GM21737 (cell line): ENCODE results near the gene PAQR8.

Experiments
- ATAC-seq: cut with Tn5 transposase; IDR thresholded peaks from one replicate; pipeline ENCODE4 v1.9.1; 2021; ENCODE audit warnings: mild to moderate bottlenecking, moderate library complexity; ENCODE audit not compliant: unreplicated experiment

The PAQR8 gene

DNA sequence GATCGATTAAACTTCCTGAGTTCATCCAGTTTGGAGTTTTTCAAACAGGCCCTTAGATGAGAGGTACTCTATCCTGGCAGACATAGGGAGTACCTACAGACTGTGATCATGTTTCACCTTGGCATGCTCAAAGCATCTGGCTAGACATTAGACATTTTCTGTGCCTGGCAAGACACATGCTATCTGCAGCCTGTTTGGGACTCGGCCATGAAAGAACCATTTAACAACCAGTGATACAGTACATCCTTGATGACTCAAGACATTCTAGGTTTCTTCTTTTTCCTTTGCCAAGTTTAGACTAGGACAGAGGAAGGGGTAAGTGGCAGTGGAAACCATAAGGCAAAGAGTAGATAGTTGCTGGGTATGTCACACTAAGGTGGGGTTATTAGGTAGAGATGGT is 15.4 kb upstream of the PAQR8 start:
- no peak for ATAC-seq

DNA sequence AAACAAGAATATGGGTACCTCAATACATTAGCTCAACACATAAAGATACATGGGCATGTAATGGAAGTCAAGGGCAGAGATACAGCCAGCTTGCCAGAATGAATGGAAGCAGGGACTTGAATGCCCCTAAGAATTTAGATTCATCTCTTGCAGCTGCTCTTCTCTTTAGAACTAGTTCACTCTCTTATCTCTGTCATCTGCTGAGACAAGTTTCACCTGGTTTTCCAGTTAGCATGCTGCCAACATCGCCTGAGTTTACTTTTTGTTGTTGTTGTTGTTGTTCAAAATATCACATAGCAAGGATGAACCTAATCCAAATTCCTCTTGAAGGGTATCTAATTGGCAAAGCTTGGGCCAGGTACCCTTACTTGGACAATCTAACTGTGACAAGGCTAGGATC is 14.1 kb upstream of the PAQR8 start:
- ATAC-seq, result no peak

DNA sequence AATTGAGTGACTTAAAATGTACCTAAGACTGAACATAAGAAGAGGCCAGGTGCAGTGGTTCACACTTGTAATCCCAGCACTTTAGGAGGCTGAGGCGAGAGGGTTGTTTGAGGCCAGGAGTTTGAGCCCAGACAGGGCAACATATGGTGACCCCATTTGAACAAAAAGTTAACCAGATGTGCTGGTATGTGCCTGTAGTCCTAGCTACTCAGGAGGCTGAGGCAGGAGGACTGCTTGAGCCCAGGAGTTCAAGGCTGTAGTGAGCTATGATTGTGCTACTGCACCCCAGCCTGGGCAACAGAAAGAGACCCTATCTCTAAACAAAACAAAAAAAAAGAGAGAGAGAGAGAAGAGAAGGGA is 10.1 kb upstream of the PAQR8 start:
- ATAC-seq, result no peak

DNA sequence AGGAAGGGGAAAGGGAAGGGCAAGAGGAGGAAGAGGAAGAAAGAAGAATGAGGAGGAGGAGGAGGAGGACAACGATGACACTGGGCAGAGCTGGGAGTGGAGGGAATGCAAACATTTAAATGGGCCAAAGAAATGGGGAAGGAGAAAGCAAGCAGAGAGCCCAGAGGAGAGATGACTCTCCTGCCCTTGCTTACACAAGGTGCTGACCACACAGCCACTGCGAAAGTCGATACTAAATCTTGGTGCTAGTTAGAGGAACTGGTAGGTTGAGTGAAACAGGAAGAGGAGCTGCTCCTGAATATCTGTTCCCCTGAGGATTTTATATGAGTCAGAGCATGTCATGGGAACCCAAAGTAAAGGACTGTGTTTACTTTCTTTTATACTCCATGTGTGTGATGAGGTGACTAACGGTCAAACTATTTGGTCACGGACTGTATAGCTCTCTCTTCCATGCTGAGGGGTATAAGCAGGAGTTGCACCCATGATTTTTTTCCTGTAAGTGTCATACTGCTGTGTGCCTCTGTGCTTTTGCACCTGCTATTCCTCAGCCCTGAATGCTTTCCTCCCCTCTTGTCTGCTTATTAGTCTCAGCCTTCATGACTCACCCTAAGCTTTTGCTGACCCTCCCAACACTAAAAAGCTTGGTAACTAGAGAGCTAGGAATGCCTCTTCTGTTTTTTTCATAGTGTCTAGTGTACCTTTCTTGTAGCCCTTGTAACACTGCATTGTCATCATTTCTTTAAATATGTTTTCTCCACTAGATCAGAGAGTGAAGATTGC is 9.5 kb upstream of the PAQR8 start:
- ATAC-seq, result peak; percentile 93

DNA sequence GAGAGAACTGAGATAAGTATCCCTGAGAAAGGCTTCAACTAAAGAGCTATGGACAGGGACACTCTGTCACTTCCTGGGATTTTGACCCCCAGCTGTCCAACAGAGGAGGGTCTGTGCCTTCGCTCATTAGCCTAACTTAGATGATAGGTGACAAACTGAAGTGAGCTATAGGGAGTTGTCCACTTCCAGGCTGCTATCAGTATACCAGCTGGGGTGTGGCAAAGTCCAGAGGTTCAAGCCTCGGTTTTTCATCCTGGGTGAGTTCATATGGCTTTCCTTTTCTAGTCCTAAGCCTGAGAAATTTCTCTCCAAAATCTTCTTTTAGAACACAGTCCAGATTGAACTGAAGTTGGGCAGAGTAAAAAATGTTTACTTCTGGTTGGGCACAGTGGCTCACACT is 5.9 kb upstream of the PAQR8 start:
- ATAC-seq, result no peak

DNA sequence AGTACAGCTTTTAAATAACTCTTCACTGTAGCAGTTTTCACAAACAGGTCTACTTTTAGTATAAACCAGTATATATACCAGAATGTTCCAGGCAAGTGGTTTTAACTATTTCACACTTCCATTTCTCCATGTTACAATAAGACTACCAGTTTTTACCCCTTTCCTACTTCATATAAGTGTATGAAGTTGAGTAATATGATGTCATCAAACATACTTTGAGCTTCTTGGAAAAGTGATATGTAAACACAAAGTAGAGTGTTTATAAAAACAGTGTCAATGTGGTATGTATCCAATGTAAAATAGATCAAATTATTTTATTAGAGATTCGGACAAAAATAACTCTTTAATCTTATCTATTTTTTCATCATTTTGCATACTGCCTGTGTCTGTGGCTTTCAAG is 2.5 kb upstream of the PAQR8 start:
- ATAC-seq, result no peak

DNA sequence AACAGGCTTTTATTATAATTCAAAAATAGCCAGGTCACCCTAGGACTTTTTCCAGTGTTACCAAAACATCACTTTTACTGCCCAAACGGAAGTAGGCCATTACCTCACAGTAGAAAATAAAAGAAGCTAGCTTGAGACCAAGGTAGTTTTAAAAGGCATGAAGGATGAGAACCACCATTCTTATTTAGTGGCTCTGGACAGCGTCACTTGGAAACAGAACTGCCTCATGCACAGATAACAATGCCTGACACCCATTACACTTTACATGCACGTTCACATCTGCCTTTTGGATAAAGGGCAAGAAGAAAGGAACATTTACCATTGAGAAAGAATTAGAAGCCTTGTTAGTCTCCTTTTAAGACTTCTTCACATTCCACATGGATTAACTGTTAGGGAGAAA is 1.9 kb upstream of the PAQR8 start:
- no peak for ATAC-seq

DNA sequence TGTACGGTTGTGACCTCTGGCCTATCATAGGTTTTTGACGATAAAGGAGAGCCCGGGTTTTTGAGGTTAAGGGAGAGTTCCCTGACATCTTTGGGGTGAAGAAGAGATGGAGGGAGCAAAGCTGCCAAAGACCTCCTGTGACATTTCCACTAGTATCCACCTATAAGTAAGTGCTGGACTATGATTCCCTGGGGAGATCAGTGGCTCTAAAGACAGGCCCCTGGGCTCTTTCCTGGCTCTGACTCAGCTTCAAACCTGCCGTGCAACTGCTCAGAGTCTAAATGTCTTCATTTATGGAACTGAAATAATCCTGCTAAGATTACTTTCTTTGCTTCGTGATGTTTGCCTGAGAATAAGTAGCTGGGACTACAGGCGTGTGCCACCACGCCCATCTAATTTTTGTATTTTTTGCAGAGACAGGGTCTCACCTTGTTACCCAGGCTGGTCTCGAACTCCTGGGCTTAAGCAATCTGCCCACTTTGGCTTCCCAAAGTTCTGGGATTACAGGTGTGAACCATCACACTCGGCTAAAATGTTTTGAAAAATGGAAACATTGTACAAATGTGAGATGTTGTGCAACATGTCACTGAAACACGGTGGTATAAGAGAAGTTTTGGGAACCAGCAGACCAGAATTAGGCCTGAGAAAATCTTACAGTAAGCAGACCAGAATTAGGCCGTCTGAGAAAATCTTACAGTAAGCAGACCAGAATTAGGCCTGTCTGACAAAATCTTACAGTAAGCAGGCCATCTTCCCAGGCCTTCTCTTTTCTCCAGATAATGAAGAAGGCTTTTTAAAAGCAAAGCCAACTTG is 1.1 kb upstream of the PAQR8 start:
- ATAC-seq, result no peak

DNA sequence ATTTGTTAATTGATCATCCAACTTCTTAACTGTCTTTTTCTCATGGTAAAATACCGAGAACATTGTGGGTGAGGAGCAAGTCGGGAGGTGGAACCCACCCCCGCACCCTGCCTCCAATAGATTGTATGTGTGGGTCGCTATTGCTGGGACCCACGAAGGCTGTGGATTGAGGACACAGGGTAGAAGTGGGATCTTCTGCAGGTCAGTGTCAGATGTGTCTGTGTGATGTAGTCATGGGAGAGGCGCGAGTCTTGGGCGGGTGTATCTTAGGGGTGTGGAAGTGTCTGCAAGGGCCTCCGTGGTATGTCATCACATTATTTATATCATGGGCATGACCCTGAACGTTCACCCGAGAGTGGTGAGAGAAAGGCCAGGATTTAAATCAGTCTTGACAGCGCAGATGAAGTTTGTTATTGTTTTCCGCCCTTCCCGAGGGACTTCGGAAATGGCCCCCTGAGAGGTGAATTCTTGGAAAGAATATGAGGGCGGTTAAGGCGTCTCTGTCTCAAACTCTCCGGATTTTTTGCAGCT is 472 bp upstream of the PAQR8 start:
- no peak for ATAC-seq

DNA sequence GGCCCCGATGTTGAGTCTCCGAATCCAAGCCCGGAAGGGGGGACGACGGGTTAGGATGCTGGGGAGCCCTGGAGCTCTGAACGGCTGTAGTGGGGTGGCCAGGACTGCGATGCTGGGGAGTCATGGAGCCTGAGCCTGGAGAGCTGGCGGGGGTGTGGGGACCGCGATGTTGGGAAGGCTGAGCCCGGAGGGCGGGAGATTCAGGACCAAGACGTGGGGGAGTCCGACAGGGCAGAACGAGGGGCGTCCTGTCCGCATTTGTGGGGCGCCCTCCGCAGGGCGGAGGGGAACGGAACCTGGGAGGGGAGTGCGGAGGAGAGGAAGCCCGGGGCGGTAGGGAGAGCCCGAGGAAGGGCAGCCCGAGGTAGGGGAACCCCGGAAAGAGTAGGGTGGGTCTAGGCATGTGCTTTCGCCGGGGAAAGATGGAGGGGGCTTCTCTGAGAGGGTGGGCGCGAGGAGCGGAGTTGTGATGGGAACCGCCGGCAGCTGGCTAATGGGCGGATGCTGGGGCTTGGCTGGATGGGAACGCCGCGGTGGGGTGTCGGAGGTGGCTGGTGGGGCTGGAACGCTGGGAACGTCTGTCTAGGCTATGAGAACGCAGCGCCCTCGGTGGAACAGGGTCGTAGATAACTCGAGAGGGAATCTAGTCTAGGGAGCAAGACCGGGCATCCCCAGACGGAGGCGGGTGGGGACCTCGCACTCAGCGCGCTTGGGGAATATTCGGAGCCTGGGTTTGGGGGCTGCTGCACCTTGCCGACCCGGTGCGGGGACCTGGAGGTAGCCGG is 684 bp downstream of the PAQR8 start:
- peak; percentile 43 for ATAC-seq

DNA sequence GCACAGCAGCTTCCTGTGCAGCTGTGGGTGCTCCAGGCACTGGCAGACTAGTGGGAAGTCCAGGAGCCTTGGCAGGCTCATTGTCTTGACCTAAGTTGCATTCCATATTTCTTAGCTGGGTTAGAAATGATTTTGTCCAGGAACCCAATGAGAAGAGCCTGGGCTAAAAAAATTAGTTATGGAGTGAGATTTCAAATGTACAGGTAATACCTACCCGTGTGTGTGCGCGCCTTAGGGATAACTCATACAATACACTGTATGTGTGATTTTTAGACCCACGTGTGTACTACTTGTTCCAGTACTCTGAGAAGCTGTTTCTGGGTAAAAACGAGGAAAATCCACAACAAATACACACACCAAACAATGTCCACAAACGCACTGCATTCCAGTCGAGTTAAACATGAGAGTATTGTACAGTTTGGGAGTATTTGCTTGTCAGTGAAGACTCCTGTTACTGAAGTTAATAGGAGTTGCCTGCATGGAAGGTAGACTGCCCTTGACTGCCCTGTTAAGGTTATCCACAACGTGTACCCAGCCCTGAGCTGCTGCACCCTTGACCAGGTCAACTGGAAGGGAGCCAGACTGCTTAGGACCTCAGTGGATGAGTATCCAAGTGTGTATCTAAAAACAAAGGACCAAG is 1.4 kb downstream of the PAQR8 start:
- no peak for ATAC-seq

DNA sequence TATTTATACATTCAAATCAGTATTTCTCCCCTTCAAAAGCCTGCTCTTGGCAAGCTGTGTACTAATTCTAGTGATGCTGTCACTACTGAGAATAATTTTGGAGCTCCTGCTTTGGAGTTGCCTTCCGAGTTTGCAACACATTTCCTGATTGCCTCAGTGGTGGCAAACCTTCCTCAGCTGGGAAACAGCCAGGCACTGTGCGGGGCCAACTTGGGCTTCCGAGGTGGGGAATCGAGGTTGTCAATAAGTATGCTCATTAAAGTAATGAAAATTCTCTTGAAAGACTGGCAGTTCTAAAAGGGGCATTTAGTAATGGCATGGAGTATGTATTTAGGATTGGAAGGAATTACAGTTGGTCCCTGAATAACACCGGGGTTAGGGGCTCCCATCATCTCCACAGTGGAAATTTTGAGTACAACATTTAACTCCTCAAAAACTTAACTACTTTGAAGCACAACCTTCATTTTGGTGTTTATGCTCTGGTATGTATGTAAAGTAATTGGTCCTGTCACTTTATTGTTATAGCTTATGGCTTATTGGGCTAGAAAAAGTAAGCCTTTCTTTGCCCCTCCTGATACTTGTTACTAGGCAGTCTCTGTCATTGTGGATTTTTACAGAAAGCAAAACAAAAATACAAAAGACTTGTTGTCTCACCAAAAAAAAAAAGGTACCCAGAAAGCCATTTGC is 2.7 kb downstream of the PAQR8 start:
- ATAC-seq, result no peak

DNA sequence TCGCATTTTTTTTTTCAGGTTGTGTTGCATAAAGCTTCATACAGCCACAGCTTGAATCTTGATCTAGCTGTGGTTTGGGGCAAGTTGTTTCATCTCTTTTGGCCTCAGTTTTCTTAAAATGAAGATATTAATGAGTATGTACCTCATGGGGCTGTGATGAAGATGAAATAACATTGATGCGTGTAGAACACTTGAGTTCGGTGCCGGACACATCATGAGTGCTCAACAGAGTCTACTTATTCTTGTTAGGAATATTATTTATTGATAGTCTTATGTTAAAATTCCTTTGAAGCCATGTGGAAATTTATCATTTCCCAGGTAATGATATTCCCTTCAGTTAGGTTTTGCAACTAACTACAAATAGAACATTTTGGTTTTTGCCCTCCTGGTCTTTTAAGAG is 3.4 kb downstream of the PAQR8 start:
- ATAC-seq, result no peak

DNA sequence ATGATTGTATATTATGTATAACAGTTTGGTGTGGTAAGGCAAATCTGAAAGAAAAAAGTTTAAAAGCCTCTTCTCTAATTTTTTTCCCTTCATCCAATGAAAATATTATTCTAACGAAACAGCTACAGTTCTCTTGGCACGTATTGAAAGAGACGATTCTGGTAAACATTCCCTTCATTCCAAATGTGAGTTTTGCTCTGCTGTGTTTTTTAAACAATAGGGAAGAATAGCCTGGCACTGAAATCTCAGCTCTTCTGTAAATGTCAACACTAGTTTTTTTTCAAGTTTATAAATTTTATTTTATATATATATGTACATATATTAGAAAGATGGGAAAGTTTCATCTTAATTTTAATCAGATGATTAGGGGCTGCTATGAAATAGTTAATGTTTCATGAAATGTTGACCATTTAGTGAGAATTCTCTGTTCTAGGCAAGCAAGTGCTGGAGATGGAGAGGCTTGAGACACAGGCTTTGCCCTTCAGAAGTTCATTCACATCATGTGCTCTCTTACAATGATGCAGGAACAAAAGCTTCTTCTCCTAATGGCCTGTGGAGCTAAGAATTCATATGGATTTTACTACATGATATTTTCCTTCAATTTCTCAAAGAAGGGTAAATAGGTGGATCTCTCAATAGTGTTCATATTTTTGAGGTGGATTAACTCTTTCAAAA is 4.1 kb downstream of the PAQR8 start:
- ATAC-seq, result no peak

DNA sequence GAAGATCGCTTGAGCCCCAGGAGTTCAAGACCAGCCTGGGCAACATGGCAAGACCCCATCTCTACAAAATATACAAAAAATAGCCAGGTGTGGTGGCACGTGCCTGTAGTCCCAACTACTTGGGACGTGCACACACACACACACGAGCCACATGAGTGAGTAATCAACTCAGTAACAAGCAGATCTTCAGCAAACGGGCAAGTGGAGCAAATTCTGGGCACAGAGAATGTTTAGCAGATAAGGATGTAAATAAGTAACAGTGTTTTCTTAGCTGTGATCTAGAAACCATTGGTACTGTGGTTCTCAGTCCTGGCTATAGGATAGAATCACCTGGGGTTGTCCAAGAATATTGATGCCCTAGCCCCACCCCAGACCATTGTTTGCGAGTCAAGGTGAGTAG is 6.1 kb downstream of the PAQR8 start:
- ATAC-seq, result no peak

DNA sequence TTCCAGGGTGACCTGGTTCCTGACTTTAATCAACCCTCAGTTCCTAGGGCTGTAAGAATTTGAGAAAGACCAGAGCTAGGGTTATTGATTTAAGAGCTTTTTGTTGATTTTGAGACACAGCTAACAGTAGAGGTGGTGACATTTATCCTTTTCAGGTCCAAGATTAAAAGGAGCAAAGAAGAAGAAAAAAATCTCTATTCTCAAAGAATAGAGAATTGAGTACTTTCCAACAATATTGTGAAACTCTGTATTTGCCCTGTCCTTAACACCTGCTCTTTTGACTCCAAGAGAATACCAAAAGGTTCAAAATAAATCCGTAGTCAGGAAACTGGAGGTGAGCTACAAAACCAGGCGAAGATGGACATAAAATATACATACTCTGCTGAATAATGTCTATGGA is 7.3 kb downstream of the PAQR8 start:
- no peak for ATAC-seq

DNA sequence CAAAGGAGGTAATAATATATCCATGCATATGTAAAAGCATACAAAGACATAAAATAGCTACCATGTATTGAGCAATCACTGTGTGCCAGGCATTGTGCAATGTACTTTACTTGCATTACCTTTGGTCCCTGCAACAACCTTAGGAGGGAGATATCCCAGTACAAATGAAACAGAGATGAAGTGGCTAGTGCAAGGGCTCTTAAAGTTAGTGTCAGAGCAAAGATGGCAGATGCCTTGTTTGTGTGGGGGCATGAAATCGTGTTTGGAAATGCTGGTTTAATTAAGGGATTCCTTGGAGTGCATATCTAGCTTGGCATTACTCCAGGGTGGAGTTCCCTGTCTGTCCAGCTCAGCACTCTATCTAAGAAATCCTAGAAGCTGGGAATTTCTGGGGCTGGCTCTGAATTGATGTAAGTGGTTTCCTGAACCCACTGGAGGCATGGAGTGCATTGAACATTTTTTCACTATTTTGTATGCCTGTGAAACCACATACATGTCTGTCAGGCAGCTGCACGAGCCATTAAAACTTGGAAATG is 9.8 kb downstream of the PAQR8 start:
- ATAC-seq, result no peak

DNA sequence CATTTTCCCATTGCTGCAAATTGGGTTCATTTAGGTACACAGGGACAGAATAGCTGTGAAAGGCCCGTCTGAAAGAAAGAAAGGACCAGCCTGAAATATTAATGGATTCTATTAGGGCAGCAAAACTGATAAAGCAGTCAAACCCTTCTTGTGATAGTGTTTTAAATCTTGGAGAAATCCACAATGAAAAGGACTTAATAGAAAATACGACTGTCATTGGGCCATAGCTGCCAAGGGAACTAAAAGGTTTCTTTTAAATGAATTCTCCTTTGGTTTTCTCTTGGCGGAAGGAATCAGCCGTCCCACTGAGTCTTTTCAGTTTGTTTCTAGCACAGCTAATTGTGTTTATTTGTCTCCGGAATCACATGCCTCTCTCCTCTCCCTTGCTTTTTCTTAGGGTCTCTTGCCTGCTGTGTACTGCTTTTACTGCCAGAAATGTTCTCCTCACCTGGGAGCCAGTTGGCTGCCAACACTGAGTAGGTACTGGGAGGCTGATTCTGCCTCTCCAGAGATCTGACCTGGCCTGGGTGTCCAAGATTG is 11.3 kb downstream of the PAQR8 start:
- ATAC-seq, result no peak

DNA sequence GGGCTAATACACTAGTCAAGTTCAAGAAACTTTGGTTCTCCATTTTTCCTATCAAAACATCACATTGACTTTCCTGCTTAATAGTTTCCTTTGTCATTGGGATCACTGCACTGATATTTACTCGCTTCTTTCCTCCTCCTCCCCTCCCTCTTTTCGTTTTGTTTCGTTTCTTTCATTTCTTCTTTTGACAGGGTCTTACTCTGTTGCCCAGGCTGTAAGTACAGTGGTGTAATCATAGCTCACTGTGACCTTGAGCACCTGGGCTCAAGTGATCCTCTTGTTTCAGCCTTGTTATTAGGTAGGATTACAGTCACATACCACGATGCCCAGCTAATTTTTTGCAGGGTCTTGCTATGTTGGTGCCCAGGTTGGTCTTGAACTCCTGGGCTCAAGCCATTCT is 12.3 kb downstream of the PAQR8 start:
- no peak for ATAC-seq
